Activated CD4-positive, alpha-beta memory T cell treated with anti-CD3 and anti-CD28 coated beads for 36 hours (primary cell): ENCODE results near the gene RRAS2. TPM values are rescaled to one million over a fixed set of nuclear protein-coding genes. Genes with fewer than 3 reads are reported as not detected.
A peak's percentile ranks its signal among the peaks of the same experiment; 100 is the strongest.
"Not testable (repeated sequence)": the region's sequence is repeated elsewhere in the genome, so short reads cannot be mapped to it uniquely, and the experiment has no call there.

ENCODE experiments used
- CTCF ChIA-PET: fragments of 350-600 bp; sonication (Branson Sonifier 250); formaldehyde crosslinking; loops from one replicate; lab custom pipeline; 2021; ENCODE audit warnings: antibody characterized with exemption, inconsistent platforms; lab: Charles Lee
- POLR2A ChIA-PET: fragments of 350-600 bp; sonication (Branson Sonifier 250); formaldehyde crosslinking; loops from one replicate; lab custom pipeline; 2021; ENCODE audit warnings: antibody characterized with exemption; lab: Charles Lee
- DNase-seq: peaks from one replicate; pipeline ENCODE4 v3.0.0-alpha.2; 2020
- H3K27ac Mint-ChIP-seq: one replicate; pipeline ENCODE4 v1.8.0; 2021; ENCODE audit warnings: mixed read lengths
- H3K27me3 Mint-ChIP-seq: one replicate; pipeline ENCODE4 v1.8.0; 2021; ENCODE audit warnings: mixed read lengths
- H3K36me3 Mint-ChIP-seq: one replicate; pipeline ENCODE4 v1.8.0; 2021; ENCODE audit warnings: mixed read lengths
- H3K4me1 Mint-ChIP-seq: one replicate; pipeline ENCODE4 v1.8.0; 2021; ENCODE audit warnings: low read depth, mixed read lengths
- H3K4me3 Mint-ChIP-seq: one replicate; pipeline ENCODE4 v1.8.0; 2021; ENCODE audit warnings: mild to moderate bottlenecking, mixed read lengths
- H3K9me3 Mint-ChIP-seq: one replicate; pipeline ENCODE4 v1.8.0; 2021; ENCODE audit warnings: mixed read lengths
- intact Hi-C: fragments of 100-400 bp; cut with micrococcal nuclease; formaldehyde crosslinking; loops from one replicate; pipeline ENCODE4 v1.15.1; 2023
- total RNA-seq, 2 experiments: library from RNA; stranded (reverse); gene quantifications; one replicate each; pipeline ENCODE4 v1.2.3, GENCODE V29; 2021

Gene RRAS2
- total RNA-seq, 2 experiments from 2014 or later, result 37.7 to 39.5 TPM

- Mint-ChIP-seq H3K4me3 (no peak overlapping the region), H3K27me3 (no peaks in the 10 kb centered on the region), H3K4me1 (peaks cover 2% of the 10 kb centered on the region), H3K27ac (no peak overlapping the region), H3K9me3 (no peaks in the 10 kb centered on the region), H3K36me3 (no peaks in the 10 kb centered on the region)
- intact Hi-C loops, result loop anchor here (1.0 to 5.0 kb wide), 4 partner anchors 114 to 607 kb away; no protein-coding TSS in a partner anchor
- ChIA-PET POLR2A (interaction anchor here (0.7 kb wide), 1 partner anchor 57 kb away, joined by 3 read pairs; no protein-coding TSS in a partner anchor), CTCF (interaction anchor here (0.6 to 7.2 kb wide), 29 partner anchors 8 to 608 kb away, joined by 3 to 147 read pairs (median 4); partner anchors contain the start of gene PSMA1)
- DNase-seq, result peak; percentile 66
Observed at GRCh38 chr11:14300661-14301304, 58.2 kb downstream of the RRAS2 start.

GRCh38 chr11:14299921-14300320 lies 59.1 kb downstream of the RRAS2 start:
- H3K4me1 Mint-ChIP-seq, result peaks cover 2% of the 10 kb centered on the region
- no peaks in the 10 kb centered on the region for H3K9me3 Mint-ChIP-seq
- CTCF ChIA-PET, result interaction anchor here (0.8 to 7.2 kb wide), 10 partner anchors 9 to 171 kb away, joined by 3 to 147 read pairs (median 6); no protein-coding TSS in a partner anchor
- no peaks in the 10 kb centered on the region for H3K27me3 Mint-ChIP-seq
- H3K27ac Mint-ChIP-seq, result no peak overlapping the region
- POLR2A ChIA-PET, result no interaction called here
- no peaks in the 10 kb centered on the region for H3K36me3 Mint-ChIP-seq
- H3K4me3 Mint-ChIP-seq, result no peak overlapping the region
- intact Hi-C loops, result loop anchor here (1.0 to 5.0 kb wide), 4 partner anchors 115 to 607 kb away; no protein-coding TSS in a partner anchor
- no peak for DNase-seq

DNA sequence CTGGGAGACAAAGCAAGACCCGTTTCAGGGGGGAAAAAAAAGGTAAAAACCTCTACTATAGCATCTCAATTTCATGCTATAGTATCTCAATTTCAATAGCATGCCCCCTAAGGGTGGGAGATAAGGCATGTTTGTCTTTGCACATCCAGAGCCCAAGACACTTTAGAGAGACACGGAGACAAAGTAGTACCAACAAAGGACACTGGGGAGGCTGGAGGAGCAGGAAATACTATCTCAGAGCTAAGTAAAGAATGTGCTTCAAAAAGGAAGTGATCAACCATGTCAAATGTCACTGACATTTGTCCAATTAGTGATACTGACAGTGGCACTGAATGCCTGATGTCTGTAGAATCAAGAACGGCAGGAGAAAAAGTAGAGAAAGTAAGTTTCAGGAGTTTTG lies 68.6 kb downstream of the RRAS2 start:
- CTCF ChIA-PET, result interaction anchor here (2.1 kb wide), 1 partner anchor 10 kb away, joined by 7 read pairs; no protein-coding TSS in a partner anchor
- intact Hi-C loops, result no loop called here

GRCh38 chr11:14288189-14288935 lies 70.6 kb downstream of the RRAS2 start:
- Mint-ChIP-seq H3K27me3 (no peaks in the 10 kb centered on the region), H3K4me1 (peaks cover 9% of the 10 kb centered on the region), H3K27ac (peak overlapping the region; percentile 57), H3K4me3 (no peak overlapping the region), H3K36me3 (peaks cover 17% of the 10 kb centered on the region), H3K9me3 (no peaks in the 10 kb centered on the region)
- no peak for DNase-seq
- POLR2A ChIA-PET, result interaction anchor here (0.7 kb wide), 1 partner anchor 126 kb away, joined by 3 read pairs; no protein-coding TSS in a partner anchor
- intact Hi-C loops, result no loop called here
- CTCF ChIA-PET, result interaction anchor here (1.4 to 1.7 kb wide), 3 partner anchors 8 to 167 kb away, joined by 3 to 6 read pairs (median 4); no protein-coding TSS in a partner anchor

More for the DNA sequence above, 68.6 kb downstream of the RRAS2 start:
- POLR2A ChIA-PET, result no interaction called here
- no peak overlapping the region for H3K27ac Mint-ChIP-seq
- no peak for DNase-seq
- no peak overlapping the region for H3K4me3 Mint-ChIP-seq
- H3K4me1 Mint-ChIP-seq, result peaks cover 9% of the 10 kb centered on the region
- H3K9me3 Mint-ChIP-seq, result no peaks in the 10 kb centered on the region
- H3K36me3 Mint-ChIP-seq, result peaks cover 25% of the 10 kb centered on the region
- H3K27me3 Mint-ChIP-seq, result no peaks in the 10 kb centered on the region

- POLR2A ChIA-PET, H3K27ac Mint-ChIP-seq, DNase-seq, H3K27me3 Mint-ChIP-seq, H3K4me1 Mint-ChIP-seq, H3K9me3 Mint-ChIP-seq, H3K4me3 Mint-ChIP-seq, intact Hi-C loops, H3K36me3 Mint-ChIP-seq: not testable (repeated sequence)
- CTCF ChIA-PET, result interaction anchor here (1.2 kb wide), 1 partner anchor 22 kb away, joined by 3 read pairs; no protein-coding TSS in a partner anchor
Observed at GRCh38 chr11:14278869-14279268, 80.1 kb downstream of the RRAS2 start.

- ChIA-PET POLR2A (no interaction called here), CTCF (no interaction called here)
- H3K4me1 Mint-ChIP-seq, result peaks cover 26% of the 10 kb centered on the region
- H3K36me3 Mint-ChIP-seq, result peaks cover 5% of the 10 kb centered on the region
- no peak overlapping the region for H3K4me3 Mint-ChIP-seq
- H3K27me3 Mint-ChIP-seq, result no peaks in the 10 kb centered on the region
- intact Hi-C loops, result no loop called here
- no peaks in the 10 kb centered on the region for H3K9me3 Mint-ChIP-seq
- H3K27ac Mint-ChIP-seq, result no peak overlapping the region
- no peak for DNase-seq
Observed at GRCh38 chr11:14275076-14275475, 83.9 kb downstream of the RRAS2 start.

DNA sequence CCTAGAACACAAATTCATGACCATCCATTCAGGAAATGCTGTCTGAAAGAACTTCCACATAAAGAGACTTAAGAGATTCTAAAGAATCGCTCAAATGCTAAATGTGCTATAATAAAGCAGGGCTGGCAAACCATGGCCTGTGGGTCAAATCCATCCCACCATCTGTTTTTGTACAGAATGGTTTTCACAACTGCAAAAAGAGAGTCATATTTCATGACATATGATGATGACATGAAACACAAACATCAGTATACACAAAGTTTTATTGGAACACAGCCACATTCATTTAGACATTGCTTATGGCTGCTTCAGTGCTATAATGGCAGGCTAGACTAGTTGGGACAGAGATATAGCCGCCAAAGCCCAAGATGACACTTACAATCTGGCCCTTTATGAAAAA lies 85.1 kb downstream of the RRAS2 start:
- intact Hi-C loops, result no loop called here
- Mint-ChIP-seq H3K27me3 (no peaks in the 10 kb centered on the region), H3K36me3 (peaks cover 2% of the 10 kb centered on the region), H3K4me1 (peaks cover 30% of the 10 kb centered on the region), H3K4me3 (no peak overlapping the region), H3K27ac (no peak overlapping the region), H3K9me3 (no peaks in the 10 kb centered on the region)
- ChIA-PET CTCF (no interaction called here), POLR2A (no interaction called here)
- no peak for DNase-seq

- intact Hi-C loops, result no loop called here
- H3K9me3 Mint-ChIP-seq, result no peaks in the 10 kb centered on the region
- H3K27me3 Mint-ChIP-seq, result no peaks in the 10 kb centered on the region
- ChIA-PET CTCF (no interaction called here), POLR2A (no interaction called here)
- peaks cover 2% of the 10 kb centered on the region for H3K36me3 Mint-ChIP-seq
- peak overlapping the region; percentile 30 for H3K27ac Mint-ChIP-seq
- peak; percentile 43 for DNase-seq
- peaks cover 27% of the 10 kb centered on the region for H3K4me1 Mint-ChIP-seq
- H3K4me3 Mint-ChIP-seq, result peak overlapping the region; percentile 13
Observed at GRCh38 chr11:14270690-14271542, 88.1 kb downstream of the RRAS2 start.

DNA sequence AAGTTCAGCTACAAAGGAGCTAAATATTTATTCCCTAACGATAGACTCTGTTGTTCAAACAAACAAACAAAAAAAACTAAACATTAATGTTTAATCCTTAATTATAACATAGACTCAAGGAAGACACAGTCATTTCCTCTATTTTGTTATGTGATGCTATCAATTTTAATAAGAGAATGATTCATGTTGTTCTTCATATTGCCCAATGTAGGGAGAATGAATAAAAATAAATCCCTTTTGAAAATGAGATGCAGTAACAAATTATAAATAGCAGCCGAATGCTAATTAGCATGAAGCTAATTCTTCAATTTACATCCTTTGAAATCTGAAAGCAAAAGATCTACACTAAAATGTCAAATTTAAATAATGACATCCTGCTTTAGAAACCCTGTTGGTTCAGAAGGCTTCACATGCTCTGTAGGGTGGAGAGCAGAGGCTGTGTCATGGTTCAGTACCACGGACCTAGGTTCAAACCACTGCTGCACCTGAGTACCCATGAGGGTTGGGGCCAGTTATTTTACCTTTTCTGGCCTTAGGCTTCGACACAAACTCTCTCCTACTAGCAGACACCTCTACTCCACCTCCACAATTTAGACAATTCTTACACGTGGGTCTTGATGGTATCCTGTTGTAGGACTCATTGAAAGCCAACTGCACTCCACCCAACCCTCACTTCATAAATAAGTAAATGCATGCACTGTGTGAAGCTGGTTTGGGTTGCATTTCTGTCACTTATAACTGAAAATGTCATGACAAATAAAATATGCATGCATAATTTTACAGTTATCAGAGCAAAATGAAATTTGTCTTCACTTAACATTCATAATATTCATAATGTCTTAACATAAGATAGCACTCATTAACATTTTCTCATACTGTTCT lies 89.0 kb downstream of the RRAS2 start:
- Mint-ChIP-seq H3K27me3 (no peaks in the 10 kb centered on the region), H3K27ac (no peak overlapping the region), H3K4me3 (no peak overlapping the region), H3K36me3 (peaks cover 11% of the 10 kb centered on the region), H3K4me1 (peaks cover 27% of the 10 kb centered on the region), H3K9me3 (no peaks in the 10 kb centered on the region)
- intact Hi-C loops, result no loop called here
- ChIA-PET CTCF (interaction anchor here (1.3 to 2.0 kb wide), 2 partner anchors 20 to 313 kb away, joined by 6 read pairs; no protein-coding TSS in a partner anchor), POLR2A (no interaction called here)
- DNase-seq, result no peak

- Mint-ChIP-seq H3K9me3 (no peaks in the 10 kb centered on the region), H3K4me3 (no peak overlapping the region), H3K27ac (no peak overlapping the region), H3K27me3 (no peaks in the 10 kb centered on the region), H3K4me1 (peaks cover 27% of the 10 kb centered on the region), H3K36me3 (peaks cover 16% of the 10 kb centered on the region)
- intact Hi-C loops, result no loop called here
- ChIA-PET POLR2A (no interaction called here), CTCF (interaction anchor here (2.0 kb wide), 1 partner anchor 18 kb away, joined by 6 read pairs; no protein-coding TSS in a partner anchor)
- no peak for DNase-seq
Observed at GRCh38 chr11:14267861-14268635, 90.9 kb downstream of the RRAS2 start.
